Prostate gland (tissue), 2 donors: ENCODE results near the gene KCNS3. TPM values are rescaled to one million over a fixed set of nuclear protein-coding genes. Genes with fewer than 3 reads are reported as not detected.

Experiments used
- DNase-seq: peaks from one replicate; pipeline ENCODE4 v3.0.0-alpha.2; 2019; ENCODE audit warnings: low spot score
- H3K27ac ChIP-seq, 2 donors: fragments of 200-600 bp; sonication (generic); 2 replicates each; pipeline ENCODE4 v1.5.1; 2017 to 2019
- H3K27me3 ChIP-seq: fragments of 200-600 bp; sonication (generic); replicated peaks from 2 replicates; pipeline ENCODE4 v1.5.1; 2019; ENCODE audit not compliant: insufficient read depth
- H3K36me3 ChIP-seq, 2 donors: fragments of 200-600 bp; sonication (generic); 1 replicate in 1 of 2; 2 replicates in 1 of 2; pipeline versions ENCODE4 v1.5.1 to v1.8.1; 2017 to 2019
- H3K4me1 ChIP-seq: fragments of 200-600 bp; sonication (generic); replicated peaks from 2 replicates; pipeline ENCODE4 v1.5.1; 2019
- H3K4me3 ChIP-seq, 2 donors: fragments of 200-600 bp; sonication (generic); 2 replicates each; pipeline ENCODE4 v1.5.1; 2017 to 2019
- H3K9me3 ChIP-seq: fragments of 200-600 bp; sonication (generic); 2 replicates; pipeline ENCODE4 v1.5.1; 2017
- POLR2A ChIP-seq: fragments of 450-650 bp; IDR thresholded peaks from one replicate; pipeline ENCODE4 v1.6.1; 2016; ENCODE audit warnings: antibody characterized with exemption, mild to moderate bottlenecking
- POLR2AphosphoS5 ChIP-seq: sonication (generic); formaldehyde crosslinking; IDR thresholded peaks from one replicate; pipeline ENCODE4 v1.6.1; 2017; ENCODE audit warnings: antibody characterized with exemption
- WGBS: methylation state at CpG from one replicate; pipeline ENCODE4 v1.1.5; 2018; 5-methylcytosine and 5-hydroxymethylcytosine counted together
- intact Hi-C: fragments of 100-400 bp; cut with DNase I; formaldehyde crosslinking; loops from one replicate; pipeline ENCODE4 v1.14.2; 2022
- total RNA-seq, 2 donors: library from RNA; depleted of rRNA; stranded (reverse); fragments of >200 nt; gene quantifications; one replicate each; pipeline ENCODE4 v1.1.0, GENCODE V29; 2016
- TF ChIP-seq, protein P1 (sequence below), 4 experiments: fragments of 200-600 bp in 2 of 4; fragments of 450-650 bp in 2 of 4; sonication (generic) in 2 of 4; IDR thresholded peaks; 1 replicate in 3 of 4; 2 replicates in 1 of 4; pipeline ENCODE4 v1.5.1; 2016 to 2019; ENCODE audit warnings: antibody characterized with exemption in 4 of 4, mild to moderate bottlenecking in 2 of 4, moderate library complexity in 2 of 4

Gene KCNS3
- total RNA-seq, 2 donors from 2014 or later: 17.4 to 106 TPM

DNA sequence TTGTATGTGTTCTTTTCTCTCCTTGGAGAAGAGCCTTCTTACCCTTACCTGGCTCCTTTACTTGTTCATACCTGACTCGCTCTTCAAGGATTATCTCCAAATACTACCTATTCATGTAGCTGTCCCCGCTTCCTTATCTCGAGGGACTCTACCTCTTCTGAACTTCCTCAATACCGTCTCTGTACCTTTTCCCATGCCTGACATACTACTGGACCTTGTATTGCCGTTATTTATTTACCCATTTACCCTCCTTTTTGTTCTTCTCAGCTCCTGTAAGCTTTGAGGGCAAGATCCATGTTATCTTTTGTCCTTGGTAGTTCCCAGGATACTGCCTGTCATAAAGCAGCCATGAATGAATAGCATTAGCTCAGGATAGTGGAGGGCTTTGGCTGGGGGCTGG lies 32.5 kb downstream of the KCNS3 start:
- Histone ChIP-seq H3K9me3 (no peaks in the 10 kb centered on the region), H3K4me1 (no peaks in the 10 kb centered on the region), H3K36me3 (no peaks in the 10 kb centered on the region), H3K27ac (no peak overlapping the region), H3K4me3 (no peak overlapping the region), H3K27me3 (no peaks in the 10 kb centered on the region)
- DNase-seq: no peak
- 82% methylated on average over 5 of the region's 5 CpGs for WGBS
- intact Hi-C loops: no loop called here
- TF ChIP-seq POLR2A (no peak), POLR2AphosphoS5 (no peak)
- TF ChIP-seq, protein P1, sequence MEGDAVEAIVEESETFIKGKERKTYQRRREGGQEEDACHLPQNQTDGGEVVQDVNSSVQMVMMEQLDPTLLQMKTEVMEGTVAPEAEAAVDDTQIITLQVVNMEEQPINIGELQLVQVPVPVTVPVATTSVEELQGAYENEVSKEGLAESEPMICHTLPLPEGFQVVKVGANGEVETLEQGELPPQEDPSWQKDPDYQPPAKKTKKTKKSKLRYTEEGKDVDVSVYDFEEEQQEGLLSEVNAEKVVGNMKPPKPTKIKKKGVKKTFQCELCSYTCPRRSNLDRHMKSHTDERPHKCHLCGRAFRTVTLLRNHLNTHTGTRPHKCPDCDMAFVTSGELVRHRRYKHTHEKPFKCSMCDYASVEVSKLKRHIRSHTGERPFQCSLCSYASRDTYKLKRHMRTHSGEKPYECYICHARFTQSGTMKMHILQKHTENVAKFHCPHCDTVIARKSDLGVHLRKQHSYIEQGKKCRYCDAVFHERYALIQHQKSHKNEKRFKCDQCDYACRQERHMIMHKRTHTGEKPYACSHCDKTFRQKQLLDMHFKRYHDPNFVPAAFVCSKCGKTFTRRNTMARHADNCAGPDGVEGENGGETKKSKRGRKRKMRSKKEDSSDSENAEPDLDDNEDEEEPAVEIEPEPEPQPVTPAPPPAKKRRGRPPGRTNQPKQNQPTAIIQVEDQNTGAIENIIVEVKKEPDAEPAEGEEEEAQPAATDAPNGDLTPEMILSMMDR (IDR thresholded peaks at IDR 0.05): no peak

GRCh38 chr2:17911491-17912260 lies 33.2 kb downstream of the KCNS3 start:
- Histone ChIP-seq H3K27me3 (no peaks in the 10 kb centered on the region), H3K36me3 (no peaks in the 10 kb centered on the region), H3K4me3 (no peak overlapping the region), H3K27ac (no peak overlapping the region), H3K9me3 (no peaks in the 10 kb centered on the region), H3K4me1 (no peaks in the 10 kb centered on the region)
- 58% methylated on average over 5 of the region's 5 CpGs for whole genome bisulfite sequencing
- intact Hi-C loops: no loop called here
- TF ChIP-seq, protein P1 (IDR thresholded peaks at IDR 0.05): no peak
- no peak for DNase-seq

DNA sequence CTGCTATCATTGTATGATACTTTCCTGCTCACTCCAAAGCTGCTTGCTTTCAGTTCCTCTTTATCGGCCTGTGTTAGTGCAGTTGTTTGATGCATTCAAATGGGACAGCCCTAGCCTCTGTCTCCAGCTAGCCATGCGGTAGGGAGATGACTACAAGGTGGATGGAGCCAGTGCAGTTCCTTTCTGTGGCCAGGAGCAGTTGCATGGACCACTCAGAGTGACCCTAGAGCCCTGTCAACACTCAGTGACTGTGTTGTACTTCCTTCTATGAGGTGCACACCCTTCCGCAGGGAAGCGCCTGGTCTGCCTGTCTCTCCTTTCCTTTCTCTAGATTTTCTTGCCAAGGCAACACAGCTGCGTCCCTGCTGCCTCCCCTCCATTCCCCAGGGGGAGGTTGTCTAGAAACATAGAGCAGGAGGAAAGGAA lies 33.8 kb downstream of the KCNS3 start:
- WGBS: 78% methylated on average over 5 of the region's 5 CpGs
- intact Hi-C loops: no loop called here
- Histone ChIP-seq H3K27me3 (no peaks in the 10 kb centered on the region), H3K4me3 (no peak overlapping the region), H3K4me1 (no peaks in the 10 kb centered on the region), H3K27ac (no peak overlapping the region), H3K36me3 (no peaks in the 10 kb centered on the region), H3K9me3 (no peaks in the 10 kb centered on the region)
- TF ChIP-seq, protein P1 (IDR thresholded peaks at IDR 0.05): no peak
- TF ChIP-seq POLR2A (no peak), POLR2AphosphoS5 (no peak)
- DNase-seq: no peak

GRCh38 chr2:17915099-17915498 lies 36.6 kb downstream of the KCNS3 start:
- H3K27ac ChIP-seq: no peak overlapping the region
- no peaks in the 10 kb centered on the region for H3K27me3 ChIP-seq
- 36% methylated on average over 3 of the region's 3 CpGs for WGBS
- H3K9me3 ChIP-seq: no peaks in the 10 kb centered on the region
- H3K36me3 ChIP-seq: no peaks in the 10 kb centered on the region
- TF ChIP-seq, protein P1 (IDR thresholded peaks at IDR 0.05): no peak
- TF ChIP-seq POLR2AphosphoS5 (no peak), POLR2A (no peak)
- H3K4me1 ChIP-seq: no peaks in the 10 kb centered on the region
- intact Hi-C loops: no loop called here
- DNase-seq: no peak
- no peak overlapping the region for H3K4me3 ChIP-seq
